Measurements from ENCODE around the gene HLF. TPM values are rescaled to one million over a fixed set of nuclear protein-coding genes. Genes with fewer than 3 reads are reported as not detected.

HLF gene
- total RNA-seq, 1 donor from 2014 or later = not detected

DNA sequence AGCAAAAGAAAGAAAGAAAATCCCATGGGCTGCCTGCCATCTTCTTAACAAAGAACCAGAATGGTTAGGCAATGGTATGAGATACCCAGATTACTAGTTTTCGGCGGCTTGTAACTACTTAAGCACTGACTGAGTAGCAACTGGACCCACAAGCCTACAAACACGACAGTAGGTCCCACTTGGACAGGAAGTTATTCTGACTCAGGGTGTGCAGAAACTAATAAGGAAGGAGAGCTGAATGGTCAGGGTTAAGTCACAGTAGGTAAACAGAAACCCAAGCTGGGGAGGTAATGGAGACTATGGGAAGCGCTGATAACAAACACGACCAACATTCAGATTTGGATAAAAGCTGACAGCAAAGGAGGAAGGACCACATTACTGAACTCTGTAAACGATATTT lies 10.4 kb upstream of the HLF start:
- DNase-seq (ENCODE audit: low read depth in 2 of 2) = no peak

DNA sequence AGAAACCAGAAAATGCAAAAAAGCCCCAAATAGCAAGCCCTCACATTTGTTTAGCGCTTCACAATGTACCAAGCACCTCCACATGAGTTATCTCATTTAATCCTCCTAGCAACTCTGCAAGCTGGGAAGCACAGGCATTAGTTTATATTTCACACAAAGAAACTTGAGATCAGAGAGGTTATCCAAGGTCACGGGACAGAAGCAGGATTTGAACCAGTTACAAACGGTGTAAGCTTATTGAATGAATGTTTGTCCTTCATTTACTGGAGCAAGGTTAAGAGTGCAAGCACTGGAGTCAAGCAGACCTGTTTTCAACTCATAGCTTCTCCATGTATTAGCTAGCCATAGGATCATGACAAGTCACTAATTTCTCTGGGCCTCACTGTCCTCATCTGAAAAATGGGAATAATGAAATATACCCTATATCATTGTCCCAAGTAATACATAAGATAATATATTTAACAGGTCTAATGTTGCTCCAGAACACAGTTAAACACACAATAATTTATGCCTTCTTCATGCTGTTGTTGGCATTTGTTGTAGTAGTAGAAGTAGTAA lies 6.1 kb upstream of the HLF start:
- no peak for DNase-seq (ENCODE audit: low read depth in 2 of 2)

DNA sequence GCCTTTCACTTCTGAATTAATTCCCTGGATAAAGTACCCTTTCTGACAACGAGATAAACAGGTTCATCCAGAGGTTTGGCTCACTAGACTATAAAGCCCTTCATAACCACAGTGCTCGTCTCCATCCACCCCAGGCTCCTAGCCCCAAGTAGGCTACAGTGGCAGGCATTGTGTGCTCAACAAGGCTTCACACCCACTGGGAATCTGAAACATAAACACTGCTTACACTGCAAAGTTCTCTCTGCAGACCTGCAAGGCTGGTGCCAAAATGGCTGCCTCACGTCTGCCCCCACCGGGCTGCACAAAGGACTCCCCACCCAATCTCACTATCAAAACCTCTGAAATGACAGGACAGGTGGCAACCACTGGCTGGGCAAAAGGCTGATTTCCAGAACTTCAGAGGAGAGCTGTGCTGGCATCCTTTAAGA lies 5.1 kb upstream of the HLF start:
- DNase-seq (ENCODE audit: low read depth in 2 of 2) = no peak

DNA sequence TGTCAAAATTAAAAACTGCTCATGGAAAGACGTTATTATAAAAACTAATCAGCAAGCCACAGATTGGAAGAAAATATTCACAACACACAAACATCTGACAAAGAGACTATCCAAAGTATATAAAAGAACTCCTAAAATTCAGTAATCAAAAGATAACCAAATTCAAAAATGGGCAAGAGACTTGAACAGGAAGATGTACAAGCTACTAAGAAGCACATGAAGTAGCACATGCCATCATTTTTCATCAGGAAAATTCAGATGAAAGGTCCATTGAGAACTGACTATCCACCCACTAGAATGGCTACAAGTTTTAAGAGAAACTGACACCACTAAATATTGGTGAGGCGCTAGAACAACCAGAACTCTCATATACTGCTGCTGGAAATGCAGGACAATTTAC lies 3.4 kb upstream of the HLF start:
- DNase-seq (ENCODE audit: low read depth in 2 of 2) = no peak

DNA sequence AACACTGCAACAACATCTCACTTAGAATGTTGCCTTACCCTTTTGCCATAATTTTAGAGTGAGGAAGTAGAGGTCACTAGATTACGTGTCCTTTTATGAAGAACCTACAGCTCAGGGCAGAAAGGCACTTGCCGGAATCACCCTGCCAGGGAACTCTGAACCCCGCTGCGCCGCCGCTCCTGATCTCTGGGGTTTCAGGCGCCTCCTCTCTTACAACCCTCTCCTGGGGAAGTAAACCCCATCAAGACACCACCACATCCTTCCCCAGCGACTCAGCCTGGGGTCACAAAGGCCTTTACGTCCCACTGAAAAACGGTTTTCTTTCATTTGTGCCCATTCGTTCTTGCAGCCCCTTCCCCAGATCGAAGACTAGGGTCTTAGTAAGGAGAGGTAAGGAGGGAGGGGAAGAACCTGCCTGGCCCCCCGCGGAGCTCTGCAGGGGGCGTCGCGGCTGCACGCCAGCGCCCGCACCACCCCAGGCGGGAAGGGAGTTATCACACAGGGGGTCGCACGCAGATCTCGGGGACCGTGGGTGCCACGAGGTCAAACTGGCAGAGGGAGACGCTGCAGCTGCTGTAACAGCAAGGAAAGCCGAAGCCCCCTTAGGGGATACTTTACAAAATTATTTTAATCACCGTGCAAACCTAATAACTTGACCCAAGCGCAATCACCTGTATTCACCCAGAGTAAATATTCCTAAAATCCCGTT lies 1.0 kb upstream of the HLF start:
- DNase-seq (ENCODE audit: low read depth in 2 of 2) = no peak

DNA sequence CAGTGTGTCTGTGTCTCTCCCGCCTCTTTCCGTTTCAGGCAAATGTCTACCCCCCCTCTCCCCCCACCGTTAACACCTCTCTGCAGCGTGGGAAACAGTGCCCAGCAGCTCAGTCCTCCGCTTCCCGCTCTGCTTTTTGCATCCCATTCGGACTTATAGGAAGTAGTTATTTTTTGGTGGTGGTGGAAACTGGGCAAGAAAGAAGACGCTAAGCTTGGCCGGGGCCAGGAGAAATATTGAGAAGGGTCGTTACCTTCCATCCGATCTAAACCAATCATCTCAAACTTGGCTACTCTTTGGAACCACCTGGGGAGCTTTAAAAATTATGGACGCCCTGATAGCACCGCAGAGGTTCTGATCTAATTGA lies 499 bp upstream of the HLF start:
- DNase-seq (ENCODE audit: low read depth in 2 of 2) = no peak

DNA sequence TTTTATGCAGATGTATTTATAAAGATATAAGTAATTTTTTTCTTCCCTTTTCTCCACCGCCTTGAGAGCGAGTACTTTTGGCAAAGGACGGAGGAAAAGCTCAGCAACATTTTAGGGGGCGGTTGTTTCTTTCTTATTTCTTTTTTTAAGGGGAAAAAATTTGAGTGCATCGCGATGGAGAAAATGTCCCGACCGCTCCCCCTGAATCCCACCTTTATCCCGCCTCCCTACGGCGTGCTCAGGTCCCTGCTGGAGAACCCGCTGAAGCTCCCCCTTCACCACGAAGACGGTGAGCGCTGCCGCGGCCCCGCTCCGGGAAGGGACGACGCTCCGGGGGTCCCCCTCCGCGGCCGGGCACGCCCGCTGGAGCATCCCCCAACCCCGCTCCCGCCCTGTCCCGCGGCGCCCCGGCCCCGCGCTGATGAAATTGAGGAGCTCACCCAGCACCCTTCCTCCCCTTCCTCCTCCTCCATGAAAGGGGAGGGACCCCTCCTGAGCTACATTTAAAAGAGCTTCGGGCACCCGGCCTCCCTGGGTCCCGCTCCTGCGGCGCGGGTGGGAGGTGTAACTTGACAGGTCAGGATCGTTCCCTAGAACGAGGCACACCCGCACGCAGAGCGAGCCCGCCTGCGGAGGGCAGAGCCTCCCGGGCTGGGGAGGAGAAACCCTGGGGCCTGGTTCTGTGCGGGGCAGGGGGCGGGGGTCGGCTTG lies 706 bp downstream of the HLF start:
- no peak for DNase-seq (ENCODE audit: low read depth in 2 of 2)

DNA sequence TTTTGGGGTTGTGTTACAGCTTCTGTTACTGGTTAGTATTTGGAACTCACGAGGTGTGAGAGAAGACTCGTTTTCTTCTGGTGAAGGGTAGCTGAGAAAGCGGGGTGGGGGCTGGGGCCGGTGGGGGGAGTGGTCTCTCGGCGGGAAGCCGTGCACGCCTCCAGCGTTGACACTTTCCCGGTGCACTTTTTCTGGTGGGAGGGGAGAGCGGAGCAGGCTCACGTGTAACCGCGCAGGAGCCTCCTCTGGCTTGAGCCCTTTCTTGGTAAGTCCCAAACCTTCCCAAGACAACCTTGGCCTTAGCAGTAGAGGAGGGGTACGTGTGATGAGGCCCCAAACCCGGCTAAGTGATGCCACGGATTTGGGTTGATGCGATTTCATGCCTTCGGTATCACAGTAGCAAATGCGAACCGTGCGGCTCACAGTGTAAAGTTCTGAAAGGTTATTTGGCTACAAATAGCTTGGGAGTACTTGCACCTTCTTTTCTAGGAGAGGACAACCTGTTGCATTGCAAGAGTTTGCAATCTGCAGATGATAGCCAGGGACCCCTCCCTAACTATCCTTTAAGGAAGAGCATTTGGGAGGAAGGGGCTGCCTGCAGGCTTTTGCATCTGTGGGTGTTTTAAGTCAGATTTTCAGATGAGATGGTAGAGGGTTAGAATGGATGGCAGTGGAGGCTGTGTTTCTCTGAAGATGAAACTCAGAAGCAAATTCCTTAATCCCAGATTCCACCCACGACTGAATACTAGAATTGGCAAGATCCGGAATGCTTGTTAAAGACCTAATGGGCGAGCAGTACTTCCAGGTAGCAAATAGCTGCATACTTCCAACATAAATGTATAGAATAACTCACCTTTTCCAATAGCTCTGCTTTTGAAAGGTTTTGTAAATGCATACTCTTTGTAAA lies 1.5 kb downstream of the HLF start:
- DNase-seq (ENCODE audit: low read depth in 2 of 2) = no peak

DNA sequence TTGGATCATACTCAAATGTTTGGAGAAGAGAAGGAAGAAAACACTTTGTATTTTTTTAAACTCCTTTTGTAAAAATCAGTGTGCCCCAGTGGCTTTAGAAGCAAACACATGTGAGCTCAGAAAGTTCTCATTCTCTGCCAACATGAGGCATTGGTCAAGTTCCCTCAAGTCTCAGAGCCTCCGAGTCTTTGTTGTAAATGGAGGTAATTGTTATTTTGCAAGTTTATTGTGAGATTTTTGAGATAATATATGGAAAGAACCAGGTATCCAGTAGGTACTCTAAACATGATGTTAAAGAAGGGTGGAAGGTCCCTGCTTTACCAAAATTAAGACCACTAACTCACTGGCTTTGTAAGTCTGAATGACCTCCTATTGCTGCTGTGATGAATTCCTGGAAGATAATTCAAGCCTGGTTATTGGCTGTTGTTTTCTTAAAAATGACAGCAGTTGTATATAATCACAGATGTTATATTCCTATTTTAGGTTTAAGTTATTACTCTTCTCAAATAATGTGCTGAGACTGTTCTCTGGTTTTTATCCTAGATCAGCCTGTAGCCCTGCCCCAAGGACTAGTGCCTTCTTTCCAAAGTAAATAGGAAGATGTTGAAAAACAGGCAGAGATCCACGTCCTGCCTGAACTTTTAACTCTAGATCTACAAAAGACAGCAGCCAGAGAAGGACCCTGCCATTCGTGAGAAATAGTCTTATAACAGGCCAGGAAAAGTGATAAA lies 2.4 kb downstream of the HLF start:
- no peak for DNase-seq (ENCODE audit: low read depth in 2 of 2)

DNA sequence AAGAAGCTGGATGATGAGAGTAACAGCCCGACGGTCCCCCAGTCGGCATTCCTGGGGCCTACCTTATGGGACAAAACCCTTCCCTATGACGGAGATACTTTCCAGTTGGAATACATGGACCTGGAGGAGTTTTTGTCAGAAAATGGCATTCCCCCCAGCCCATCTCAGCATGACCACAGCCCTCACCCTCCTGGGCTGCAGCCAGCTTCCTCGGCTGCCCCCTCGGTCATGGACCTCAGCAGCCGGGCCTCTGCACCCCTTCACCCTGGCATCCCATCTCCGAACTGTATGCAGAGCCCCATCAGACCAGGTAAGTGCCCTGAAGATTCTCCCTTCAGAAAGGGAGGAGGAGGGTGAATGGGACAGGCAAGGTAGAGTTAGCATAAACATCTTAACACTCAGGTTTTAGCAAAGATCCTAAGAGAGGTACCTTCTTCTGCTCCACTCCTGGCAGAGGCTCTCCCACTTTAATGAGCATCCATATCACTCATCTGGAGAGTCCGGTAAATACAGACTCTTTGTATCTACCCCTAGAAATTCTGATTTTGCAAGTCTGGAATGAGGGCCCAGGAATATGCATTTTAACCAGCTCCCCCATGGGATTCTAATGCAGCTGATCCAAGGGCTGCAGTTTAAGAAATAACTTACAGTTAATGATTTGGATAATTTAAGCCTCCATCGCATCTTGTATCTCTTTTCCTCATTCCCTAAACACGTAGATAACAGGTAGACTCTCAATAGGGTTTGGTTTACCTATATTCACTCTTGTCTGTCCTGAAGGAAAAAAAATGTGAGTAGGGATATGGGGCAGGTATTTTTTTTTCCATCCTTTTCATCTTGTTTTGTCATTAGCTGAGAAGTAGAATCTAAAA lies 3.3 kb downstream of the HLF start:
- DNase-seq (ENCODE audit: low read depth in 2 of 2) = no peak

DNA sequence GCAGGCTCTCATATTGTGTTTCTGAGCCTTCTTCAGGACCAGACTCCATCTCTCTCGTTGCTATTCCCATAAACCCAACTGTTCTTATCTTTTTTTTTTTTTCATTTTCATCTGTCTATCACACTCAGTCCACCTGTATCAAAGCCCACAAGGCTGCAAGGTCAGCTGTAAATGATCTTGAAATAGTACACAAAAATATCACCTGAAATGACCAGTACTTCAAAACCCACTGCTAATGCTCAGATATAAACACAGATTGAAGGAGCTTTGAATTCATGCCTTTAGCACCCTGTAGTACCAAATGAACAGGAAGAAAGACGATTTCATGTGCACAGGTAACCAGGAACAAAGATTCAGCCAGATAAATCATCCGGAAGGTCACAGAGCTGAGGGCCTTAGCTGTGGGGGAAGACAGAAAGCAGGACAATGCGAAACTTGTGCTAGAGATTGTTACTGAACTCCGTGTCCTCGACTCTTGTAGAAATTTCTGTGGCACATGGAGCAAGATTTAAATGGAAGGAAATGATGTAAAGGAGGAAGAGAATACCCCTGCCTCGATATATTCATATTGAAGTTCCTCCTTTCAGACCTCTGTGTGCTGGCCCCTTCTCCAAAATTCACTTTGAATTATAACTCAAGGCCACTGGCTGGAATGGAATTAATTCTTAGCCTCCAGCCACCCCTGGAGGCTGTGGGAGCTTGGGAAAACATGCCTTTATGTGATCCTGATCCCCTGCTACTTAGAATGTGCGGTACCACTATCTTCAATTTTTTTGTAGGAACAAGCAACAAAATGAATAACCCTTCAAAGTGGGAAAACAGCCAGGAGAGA lies 4.1 kb downstream of the HLF start:
- no peak for DNase-seq (ENCODE audit: low read depth in 2 of 2)

DNA sequence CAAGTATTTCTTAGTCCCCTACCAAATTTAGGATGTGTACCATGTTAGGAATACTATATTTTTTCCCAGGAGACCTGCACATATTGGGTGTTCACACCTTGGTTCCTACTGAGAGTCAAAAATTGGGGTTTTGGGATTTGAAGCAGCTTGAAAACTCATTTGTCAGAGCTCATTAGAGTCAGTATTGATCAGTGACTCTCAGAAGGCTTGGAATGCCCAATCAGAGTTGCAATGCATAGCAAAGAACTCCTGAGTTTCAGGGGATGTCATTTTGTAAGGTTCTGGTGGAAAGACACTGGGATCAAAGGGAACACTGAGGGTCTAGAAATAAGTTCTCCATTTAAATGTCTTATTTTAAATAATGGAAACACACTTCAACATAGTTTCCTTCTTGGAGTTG lies 5.1 kb downstream of the HLF start:
- no peak for DNase-seq (ENCODE audit: low read depth in 2 of 2)

DNA sequence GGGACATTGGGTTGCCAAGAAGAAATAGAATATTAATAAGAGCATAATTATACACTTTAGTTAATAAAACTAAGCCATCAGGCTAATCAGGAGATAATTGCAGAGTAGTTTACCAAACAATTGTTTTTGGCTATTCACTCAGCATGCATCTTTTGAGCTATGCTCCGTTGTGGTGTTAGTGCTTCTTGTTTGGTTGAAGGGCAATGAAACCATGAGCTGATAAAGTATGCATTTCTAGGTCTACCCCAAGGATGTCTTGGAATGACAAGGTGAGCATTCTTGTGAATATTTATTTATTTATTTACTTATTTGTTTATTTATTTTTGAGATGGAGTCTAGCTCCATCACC lies 6.4 kb downstream of the HLF start:
- DNase-seq (ENCODE audit: low read depth in 2 of 2) = no peak

DNA sequence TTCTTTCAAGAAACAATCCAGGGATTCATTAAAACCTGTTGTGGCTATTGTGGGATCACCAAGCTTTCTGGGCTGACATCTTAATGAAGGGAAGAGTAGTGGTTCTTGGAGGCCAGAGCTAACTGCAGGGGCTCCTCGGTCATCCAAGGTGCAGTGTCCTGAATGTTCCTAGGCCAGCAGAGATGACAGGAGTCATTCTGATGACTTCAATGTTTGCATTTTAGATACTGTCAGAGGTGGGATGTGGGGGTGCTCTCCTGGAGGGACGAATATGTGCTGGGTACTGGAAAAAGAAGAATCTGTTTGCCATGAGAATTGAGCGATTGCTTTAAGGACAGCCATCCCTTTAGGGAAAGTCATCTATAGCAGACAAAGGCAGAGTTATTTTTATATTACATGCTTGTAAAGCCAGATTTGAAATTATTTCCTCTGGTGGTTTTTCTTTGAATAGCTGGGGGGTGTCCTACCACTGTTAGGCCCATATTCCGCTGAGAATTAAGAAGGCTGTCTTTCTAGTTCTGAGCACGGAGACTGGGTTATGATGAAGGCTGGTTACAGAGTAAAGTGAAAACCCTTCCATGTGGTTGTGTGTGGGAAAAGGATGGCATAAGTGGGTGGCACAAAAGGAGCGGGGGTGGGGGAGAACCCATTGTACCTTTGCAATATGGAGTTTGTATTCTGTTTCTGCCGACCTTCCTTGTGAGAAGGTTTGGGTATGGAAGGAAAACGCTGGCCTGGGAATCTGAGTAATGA lies 7.4 kb downstream of the HLF start:
- no peak for DNase-seq (ENCODE audit: low read depth in 2 of 2)

DNA sequence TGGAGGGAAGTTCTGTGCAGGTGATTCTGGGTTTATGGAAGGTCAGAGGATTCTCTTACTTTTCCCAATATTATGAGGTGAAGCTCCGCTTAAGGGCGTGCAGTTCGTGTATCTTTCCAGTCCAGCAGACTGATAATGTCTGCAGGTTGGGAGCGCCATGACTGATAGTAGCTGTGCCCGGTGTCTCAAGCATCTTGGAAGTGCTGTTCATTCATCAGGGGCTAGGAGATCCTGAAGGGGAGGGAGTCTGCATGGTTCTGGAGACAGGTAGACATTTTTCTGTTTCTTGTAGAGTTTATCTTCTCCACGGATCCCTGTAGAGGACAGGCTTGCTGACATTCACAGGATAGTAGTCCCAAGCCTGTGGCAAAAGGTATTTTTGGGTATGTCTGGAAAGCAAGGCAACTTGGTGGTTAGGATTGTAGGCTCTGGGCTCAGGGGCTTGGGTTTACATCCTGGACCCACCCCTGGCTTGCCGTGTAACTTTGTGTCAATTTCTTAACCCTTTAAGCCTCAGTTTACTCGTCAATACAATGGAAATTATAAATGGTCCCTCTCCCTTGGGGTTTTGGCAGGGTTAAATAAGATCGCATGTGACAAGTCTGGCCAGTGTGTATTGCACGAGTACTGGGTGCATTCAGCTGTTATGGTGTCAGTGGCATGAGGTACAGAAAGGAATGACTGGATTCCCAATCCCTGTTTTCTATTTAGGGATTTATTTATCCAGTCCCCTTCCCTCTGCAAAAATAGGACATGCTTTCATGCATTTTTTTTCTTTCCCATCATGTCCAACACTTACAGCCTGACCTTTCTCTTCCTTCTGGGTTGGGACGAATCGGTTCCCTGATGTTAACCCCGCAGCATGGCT lies 8.2 kb downstream of the HLF start:
- no peak for DNase-seq (ENCODE audit: low read depth in 2 of 2)

DNA sequence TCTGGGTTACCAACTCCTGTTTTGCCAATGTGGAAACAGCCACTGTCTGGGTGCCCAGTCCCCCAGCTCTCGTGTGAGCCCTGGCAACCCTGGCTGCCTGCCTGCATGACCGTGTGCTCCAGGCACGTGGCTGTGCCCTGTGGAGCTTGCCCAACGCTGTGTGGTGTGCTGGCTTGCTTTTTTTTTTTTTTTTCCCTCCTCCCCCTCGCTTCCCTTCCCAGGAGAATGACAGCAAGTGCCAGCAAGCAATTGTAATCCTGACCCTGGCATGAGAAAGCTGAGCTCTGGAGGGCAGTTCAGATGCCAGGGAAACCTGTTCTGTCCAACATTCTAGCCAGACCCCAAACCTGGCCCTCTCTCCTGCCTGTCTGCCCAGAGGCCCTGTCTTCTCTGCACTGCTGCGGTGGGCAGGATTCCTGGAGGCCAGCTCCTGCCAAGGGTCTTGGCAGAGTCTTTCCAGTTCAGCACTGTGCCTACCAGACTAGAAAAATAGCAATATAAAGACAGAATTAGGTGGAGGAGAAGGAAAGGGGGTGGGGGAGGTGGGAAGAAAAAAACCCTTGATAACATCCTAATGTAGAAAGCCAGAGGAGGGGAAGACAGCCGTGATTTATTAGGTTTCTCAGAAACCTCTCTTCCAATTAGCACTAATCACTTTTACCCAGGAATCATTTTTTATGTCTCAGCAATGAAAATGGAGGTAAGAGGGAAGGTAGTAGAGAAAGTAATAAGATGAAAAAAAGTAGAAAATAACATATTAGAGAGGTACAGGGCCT lies 9.0 kb downstream of the HLF start:
- DNase-seq (ENCODE audit: low read depth in 2 of 2) = no peak
